ENCODE results near the gene CROT. TPM values are rescaled to one million over a fixed set of nuclear protein-coding genes. Genes with fewer than 3 reads are reported as not detected.

The CROT gene
- total RNA-seq, 2 donors from 2014 or later, result 13.6 to 22.6 TPM

GRCh38 chr7:87426160-87426559, 80.7 kb downstream of the CROT start:
- Histone ChIP-seq H3K27me3 (no peaks in the 10 kb centered on the region), H3K27ac (no peak overlapping the region), H3K4me1 (no peaks in the 10 kb centered on the region), H3K36me3 (no peaks in the 10 kb centered on the region), H3K4me3 (no peak overlapping the region), H3K9me3 (no peaks in the 10 kb centered on the region), H3K9ac (ENCODE audit: low read depth in 2 of 2, low read length in 2 of 2) (no peak overlapping the region)
- no peak for TF ChIP-seq CTCF (IDR thresholded peaks at IDR 0.05)
- no peak for DNase-seq
- intact Hi-C loops (cut with DNase I), result no loop called here

GRCh38 chr7:87427288-87427687, 81.8 kb downstream of the CROT start:
- H3K4me3 ChIP-seq, result no peak overlapping the region
- DNase-seq, result peak; percentile 19
- no peaks in the 10 kb centered on the region for H3K9me3 ChIP-seq
- intact Hi-C loops (cut with DNase I), result no loop called here
- no peak overlapping the region for H3K27ac ChIP-seq
- H3K4me1 ChIP-seq, result no peaks in the 10 kb centered on the region
- no peak overlapping the region for H3K9ac ChIP-seq (ENCODE audit: low read depth in 2 of 2, low read length in 2 of 2)
- no peaks in the 10 kb centered on the region for H3K27me3 ChIP-seq
- no peak for TF ChIP-seq CTCF (IDR thresholded peaks at IDR 0.05)
- H3K36me3 ChIP-seq, result no peaks in the 10 kb centered on the region

GRCh38 chr7:87432536-87432935, 87.1 kb downstream of the CROT start:
- Histone ChIP-seq H3K27me3 (no peaks in the 10 kb centered on the region), H3K36me3 (no peaks in the 10 kb centered on the region), H3K27ac (no peak overlapping the region), H3K4me1 (no peaks in the 10 kb centered on the region), H3K9me3 (no peaks in the 10 kb centered on the region), H3K4me3 (no peak overlapping the region), H3K9ac (ENCODE audit: low read depth in 2 of 2, low read length in 2 of 2) (no peak overlapping the region)
- TF ChIP-seq CTCF (IDR thresholded peaks at IDR 0.05), result no peak
- DNase-seq, result no peak
- intact Hi-C loops (cut with DNase I), result no loop called here

GRCh38 chr7:87435546-87435945, 90.1 kb downstream of the CROT start:
- Histone ChIP-seq H3K9me3 (no peaks in the 10 kb centered on the region), H3K4me1 (no peaks in the 10 kb centered on the region), H3K27me3 (no peaks in the 10 kb centered on the region), H3K36me3 (no peaks in the 10 kb centered on the region), H3K4me3 (no peak overlapping the region), H3K27ac (no peak overlapping the region), H3K9ac (ENCODE audit: low read depth in 2 of 2, low read length in 2 of 2) (no peak overlapping the region)
- no peak for TF ChIP-seq CTCF (IDR thresholded peaks at IDR 0.05)
- intact Hi-C loops (cut with DNase I), result no loop called here
- DNase-seq, result no peak

- no peak for DNase-seq
- H3K36me3 ChIP-seq, result no peaks in the 10 kb centered on the region
- H3K4me1 ChIP-seq, result no peaks in the 10 kb centered on the region
- TF ChIP-seq CTCF (IDR thresholded peaks at IDR 0.05), result no peak
- H3K4me3 ChIP-seq, result no peak overlapping the region
- H3K27ac ChIP-seq, result no peak overlapping the region
- no peaks in the 10 kb centered on the region for H3K9me3 ChIP-seq
- H3K27me3 ChIP-seq, result no peaks in the 10 kb centered on the region
- intact Hi-C loops (cut with DNase I), result no loop called here
- no peak overlapping the region for H3K9ac ChIP-seq (ENCODE audit: low read depth in 2 of 2, low read length in 2 of 2)
Measured at GRCh38 chr7:87445897-87446296, 100.4 kb downstream of the CROT start.
